CD4-positive, alpha-beta T cell treated with Interleukin-10 for 1 hour (primary cell): ENCODE measurements around the gene F2RL2.

Experiments
- DNase-seq: peaks from one replicate; pipeline ENCODE4 v3.0.0-alpha.2; 2020

The F2RL2 gene

GRCh38 chr5:76582230-76583162 is 40.7 kb downstream of the F2RL2 start:
- DNase-seq, result peak; percentile 14

- DNase-seq, result no peak
Observed at GRCh38 chr5:76580981-76581380, 42.2 kb downstream of the F2RL2 start.

DNA sequence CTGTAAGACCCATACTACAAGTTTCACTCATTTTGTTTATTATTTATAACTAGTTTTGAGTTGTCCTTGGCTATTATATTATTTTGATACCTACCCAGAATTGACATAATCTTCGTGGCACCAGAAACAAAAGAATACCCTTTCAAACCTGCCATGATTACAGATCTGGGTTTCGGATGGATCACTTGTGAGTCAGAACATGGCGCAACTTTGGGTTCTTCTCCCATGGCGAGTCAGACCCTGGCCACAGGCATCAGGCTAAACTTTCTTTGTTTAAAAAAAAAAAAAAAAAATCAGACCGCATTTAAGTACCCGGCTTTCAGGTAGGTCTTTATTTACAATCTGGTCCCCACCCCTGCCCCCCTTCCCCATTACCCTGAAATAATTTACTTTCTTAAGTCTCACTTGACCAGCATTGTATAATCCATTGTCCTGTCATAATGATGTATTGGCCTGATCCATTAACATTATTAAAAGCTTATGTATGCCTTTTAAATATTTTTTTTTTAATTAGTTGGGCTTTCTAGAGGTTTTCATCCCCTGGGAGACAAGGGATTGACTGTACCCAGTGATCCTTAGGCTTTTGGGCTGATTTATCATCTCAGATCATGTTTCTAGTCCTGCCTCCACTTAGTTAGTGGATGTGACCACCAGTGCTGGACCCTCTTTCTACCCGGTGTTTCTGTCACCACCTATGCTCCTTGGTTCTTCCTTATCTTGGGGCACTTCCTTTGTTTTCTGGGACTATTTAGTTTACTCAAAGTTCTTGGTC is 43.9 kb downstream of the F2RL2 start:
- no peak for DNase-seq

DNA sequence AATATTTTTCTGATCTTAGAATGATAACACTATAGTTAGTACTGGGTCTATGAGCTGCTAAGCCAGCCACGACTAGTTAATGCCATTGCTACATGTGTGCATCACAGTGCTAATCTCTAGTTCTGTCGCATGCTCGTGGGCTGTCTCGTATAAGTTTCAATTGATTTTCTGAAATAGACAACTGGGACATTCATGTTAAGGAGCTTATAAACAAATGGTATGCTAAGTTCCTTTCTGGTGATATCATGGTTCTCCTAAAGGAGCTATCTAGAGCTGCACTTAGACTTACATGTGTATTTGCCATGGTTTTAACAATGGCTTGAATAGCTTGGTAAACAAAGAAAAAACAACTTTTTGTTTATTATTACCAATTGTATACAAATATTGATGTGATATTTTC is 46.2 kb downstream of the F2RL2 start:
- DNase-seq, result no peak

DNA sequence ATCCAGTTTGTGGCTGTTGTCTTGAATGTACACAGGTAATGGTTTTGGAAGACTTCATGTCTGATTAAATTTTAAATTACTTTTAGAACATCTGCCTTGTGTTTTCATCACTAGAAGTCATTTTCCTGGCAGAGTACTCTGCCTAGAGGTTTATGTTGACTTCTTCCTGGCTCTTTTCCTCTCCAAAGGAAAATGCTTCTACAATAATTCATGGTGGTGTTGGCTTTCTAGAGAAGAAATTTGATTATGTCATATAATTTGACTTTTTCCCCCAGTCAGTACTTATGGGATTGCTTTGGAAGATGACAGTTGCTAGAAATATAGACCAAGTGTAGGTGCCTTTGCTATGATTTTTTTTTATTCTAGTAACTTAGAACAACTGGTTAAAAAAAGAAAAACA is 46.8 kb downstream of the F2RL2 start:
- DNase-seq, result no peak

DNA sequence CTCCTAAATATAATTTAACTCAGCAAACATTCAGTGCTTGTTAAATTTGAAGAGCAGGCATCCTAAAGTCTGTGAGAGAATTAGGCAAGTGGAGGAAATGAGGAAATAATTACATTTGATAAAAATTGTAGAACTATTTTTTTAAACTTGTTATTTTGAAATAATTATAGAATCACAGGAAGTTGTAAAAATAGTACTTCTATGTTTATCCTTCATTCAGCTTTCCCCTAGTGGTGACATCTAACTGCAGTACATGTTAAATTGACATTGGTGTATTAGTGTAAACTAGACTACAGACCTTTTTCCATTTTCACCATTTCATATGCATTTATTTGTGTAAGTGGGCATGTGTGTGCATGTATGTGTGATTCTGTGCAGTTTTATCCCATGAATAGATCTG is 51.6 kb downstream of the F2RL2 start:
- DNase-seq, result no peak

DNA sequence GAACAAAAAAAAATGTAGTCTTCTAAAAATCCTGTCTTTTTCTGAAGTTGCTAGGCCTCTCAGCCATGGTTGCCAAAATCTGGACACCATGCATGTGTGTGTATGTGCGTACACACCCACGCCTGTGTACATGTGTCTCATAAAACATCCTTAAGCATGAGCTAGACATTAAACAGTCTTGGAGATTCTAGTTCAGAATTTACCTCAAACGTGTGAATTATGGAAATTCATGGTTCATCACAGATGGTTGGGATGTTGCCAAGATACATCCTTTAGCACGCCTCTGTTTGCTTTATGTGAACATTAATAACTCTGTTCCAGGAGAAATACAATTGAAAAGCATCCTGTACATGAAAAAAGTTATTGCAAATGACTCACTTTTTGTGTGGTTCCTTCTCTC is 53.0 kb downstream of the F2RL2 start:
- DNase-seq, result no peak
